ENCODE results near the gene BNIP2. TPM values are rescaled to one million over a fixed set of nuclear protein-coding genes. Genes with fewer than 3 reads are reported as not detected.

Gene BNIP2
- total RNA-seq, 1 donor from 2014 or later = 64.6 TPM

DNA sequence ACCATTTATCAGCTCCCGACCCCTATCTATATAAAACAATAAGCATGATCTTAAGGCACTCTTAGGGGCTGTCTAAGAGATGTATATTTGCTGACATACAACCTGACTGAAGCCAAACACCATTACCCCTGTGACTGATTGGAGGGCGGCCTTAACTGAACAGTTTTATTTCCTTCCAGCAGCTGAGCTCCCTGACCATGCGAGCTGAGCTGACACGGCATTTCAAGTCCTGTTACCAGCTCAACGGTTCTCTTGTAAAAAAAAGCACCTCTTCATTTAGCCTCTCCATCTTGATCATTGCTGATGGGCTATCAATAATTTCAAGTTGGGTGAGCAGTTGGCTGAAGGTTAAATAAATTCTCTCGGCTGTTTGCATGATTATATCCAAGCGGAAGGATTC, 33.4 kb upstream of the BNIP2 start:
- TF ChIP-seq CTCF (IDR thresholded peaks at IDR 0.05) = no peak
- H3K27me3 Mint-ChIP-seq (ENCODE audit: unreplicated experiment) = peaks cover 26% of the 10 kb centered on the region
- no peak overlapping the region for H3K4me3 Mint-ChIP-seq (ENCODE audit: unreplicated experiment)
- no peaks in the 10 kb centered on the region for H3K4me1 Mint-ChIP-seq (ENCODE audit: unreplicated experiment)
- H3K36me3 Mint-ChIP-seq (ENCODE audit: unreplicated experiment) = no peaks in the 10 kb centered on the region
- H3K9me3 Mint-ChIP-seq (ENCODE audit: unreplicated experiment) = no peaks in the 10 kb centered on the region
- DNase-seq (ENCODE audit: extremely low spot score, unreplicated experiment) = peak; percentile 27
- no peak overlapping the region for H3K27ac Mint-ChIP-seq (ENCODE audit: unreplicated experiment)

GRCh38 chr15:59722037-59722436, 32.9 kb upstream of the BNIP2 start:
- no peak overlapping the region for H3K4me3 Mint-ChIP-seq (ENCODE audit: unreplicated experiment)
- H3K27me3 Mint-ChIP-seq (ENCODE audit: unreplicated experiment) = peaks cover 24% of the 10 kb centered on the region
- H3K27ac Mint-ChIP-seq (ENCODE audit: unreplicated experiment) = no peak overlapping the region
- peak; percentile 44 for DNase-seq (ENCODE audit: extremely low spot score, unreplicated experiment)
- H3K4me1 Mint-ChIP-seq (ENCODE audit: unreplicated experiment) = no peaks in the 10 kb centered on the region
- H3K9me3 Mint-ChIP-seq (ENCODE audit: unreplicated experiment) = no peaks in the 10 kb centered on the region
- TF ChIP-seq CTCF (IDR thresholded peaks at IDR 0.05) = no peak
- no peaks in the 10 kb centered on the region for H3K36me3 Mint-ChIP-seq (ENCODE audit: unreplicated experiment)

GRCh38 chr15:59721411-59721810, 32.3 kb upstream of the BNIP2 start:
- Mint-ChIP-seq H3K27me3 (ENCODE audit: unreplicated experiment) (peaks cover 22% of the 10 kb centered on the region), H3K4me1 (ENCODE audit: unreplicated experiment) (no peaks in the 10 kb centered on the region), H3K9me3 (ENCODE audit: unreplicated experiment) (no peaks in the 10 kb centered on the region), H3K4me3 (ENCODE audit: unreplicated experiment) (no peak overlapping the region), H3K27ac (ENCODE audit: unreplicated experiment) (no peak overlapping the region), H3K36me3 (ENCODE audit: unreplicated experiment) (no peaks in the 10 kb centered on the region)
- DNase-seq (ENCODE audit: extremely low spot score, unreplicated experiment) = peak; percentile 3
- TF ChIP-seq CTCF (IDR thresholded peaks at IDR 0.05) = no peak

- Mint-ChIP-seq H3K27me3 (ENCODE audit: unreplicated experiment) (peaks cover 29% of the 10 kb centered on the region), H3K27ac (ENCODE audit: unreplicated experiment) (no peak overlapping the region)
Observed at GRCh38 chr15:59713177-59713576, 24.1 kb upstream of the BNIP2 start.

More at GRCh38 chr15:59713177-59713576, 24.1 kb upstream of the BNIP2 start:
- H3K9me3 Mint-ChIP-seq (ENCODE audit: unreplicated experiment) = no peaks in the 10 kb centered on the region
- no peak for TF ChIP-seq CTCF (IDR thresholded peaks at IDR 0.05)
- no peaks in the 10 kb centered on the region for H3K36me3 Mint-ChIP-seq (ENCODE audit: unreplicated experiment)
- no peaks in the 10 kb centered on the region for H3K4me1 Mint-ChIP-seq (ENCODE audit: unreplicated experiment)
- DNase-seq (ENCODE audit: extremely low spot score, unreplicated experiment) = no peak
- H3K4me3 Mint-ChIP-seq (ENCODE audit: unreplicated experiment) = no peak overlapping the region

All from osteocyte (in vitro differentiated cells).